Measurements from ENCODE around the gene CGB7.
"Not testable (repeated sequence)": the region's sequence is repeated elsewhere in the genome, so short reads cannot be mapped to it uniquely, and the experiment has no call there.

CGB7 gene

GRCh38 chr19:49031642-49032301 lies 25.8 kb downstream of the CGB7 start, which contains the start of gene CGB2:
CGB2 (plus strand) TSS chr19:49031890; CDS start chr19:49032096, 206 bp downstream.
- TF ChIP-seq ZBTB6 (tag by site-specific recombination; IDR thresholded peaks at IDR 0.05) (0 out of 2 replicates have a peak, but pooled peaks have one; percentile 25), CTCF (tag by site-specific recombination; IDR thresholded peaks at IDR 0.05) (peak; percentile 49; the same call in 1 of the 2 replicates), ATF2 (tag by site-specific recombination; IDR thresholded peaks at IDR 0.05; ENCODE audit: low read depth) (peak; percentile 60; the same call in 1 of the 2 replicates)
- H3K27ac ChIP-seq (ENCODE audit: extremely low read depth, low read depth, low read length); H3K4me1 ChIP-seq (ENCODE audit: control insufficient read depth, insufficient read depth, low read length); H3K4me3 ChIP-seq (ENCODE audit: low read depth, low read length); H3K9me3 ChIP-seq (ENCODE audit: control insufficient read depth, insufficient read depth, low read depth, low read length); POLR2A ChIA-PET; H3K36me3 ChIP-seq (ENCODE audit: control insufficient read depth in 2 of 2, insufficient read depth in 1 of 2, low read length in 2 of 2): not testable (repeated sequence)
- CTCF ChIA-PET = interaction anchor here (0.7 kb wide), 2 partner anchors 14 to 39 kb away, joined by 3 to 4 read pairs; partner anchors contain the start of genes GYS1 and RUVBL2

GRCh38 chr19:49030323-49030722 lies 27.2 kb downstream of the CGB7 start:
- H3K27ac ChIP-seq (ENCODE audit: extremely low read depth, low read depth, low read length); POLR2A ChIA-PET; H3K4me1 ChIP-seq (ENCODE audit: control insufficient read depth, insufficient read depth, low read length); H3K4me3 ChIP-seq (ENCODE audit: low read depth, low read length); H3K36me3 ChIP-seq (ENCODE audit: control insufficient read depth in 2 of 2, insufficient read depth in 1 of 2, low read length in 2 of 2); H3K9me3 ChIP-seq (ENCODE audit: control insufficient read depth, insufficient read depth, low read depth, low read length): not testable (repeated sequence)
- TF ChIP-seq ZFP3 (tag by site-specific recombination; IDR thresholded peaks at IDR 0.05; ENCODE audit: low read depth) = peak; percentile 85
- CTCF ChIA-PET = interaction anchor here (0.6 to 0.7 kb wide), 2 partner anchors 30 to 37 kb away, joined by 3 read pairs; partner anchors contain the start of gene RUVBL2

- CTCF ChIA-PET = interaction anchor here (0.6 to 0.7 kb wide), 3 partner anchors 30 to 430 kb away, joined by 3 to 4 read pairs (median 3); partner anchors contain the start of gene RUVBL2
- H3K4me3 ChIP-seq (ENCODE audit: low read depth, low read length); H3K27ac ChIP-seq (ENCODE audit: extremely low read depth, low read depth, low read length); H3K36me3 ChIP-seq (ENCODE audit: control insufficient read depth in 2 of 2, insufficient read depth in 1 of 2, low read length in 2 of 2); POLR2A ChIA-PET; H3K9me3 ChIP-seq (ENCODE audit: control insufficient read depth, insufficient read depth, low read depth, low read length); H3K4me1 ChIP-seq (ENCODE audit: control insufficient read depth, insufficient read depth, low read length): not testable (repeated sequence)
- TF ChIP-seq PRDM10 (tag by site-specific recombination; IDR thresholded peaks at IDR 0.05) = peak; percentile 69
These were observed 27.8 kb downstream of the CGB7 start for GRCh38 chr19:49029749-49030148.

GRCh38 chr19:49028686-49029085 lies 28.9 kb downstream of the CGB7 start:
- CTCF ChIA-PET; H3K36me3 ChIP-seq (ENCODE audit: control insufficient read depth in 2 of 2, insufficient read depth in 1 of 2, low read length in 2 of 2); POLR2A ChIA-PET: not testable (repeated sequence)

GRCh38 chr19:49025599-49025998 lies 31.9 kb downstream of the CGB7 start:
- H3K9me3 ChIP-seq (ENCODE audit: control insufficient read depth, insufficient read depth, low read depth, low read length); CTCF ChIA-PET; H3K4me3 ChIP-seq (ENCODE audit: low read depth, low read length); POLR2A ChIA-PET; H3K36me3 ChIP-seq (ENCODE audit: control insufficient read depth in 2 of 2, insufficient read depth in 1 of 2, low read length in 2 of 2); H3K27ac ChIP-seq (ENCODE audit: extremely low read depth, low read depth, low read length); H3K4me1 ChIP-seq (ENCODE audit: control insufficient read depth, insufficient read depth, low read length): not testable (repeated sequence)

More at GRCh38 chr19:49028686-49029085, 28.9 kb downstream of the CGB7 start:
- not testable (repeated sequence) for H3K27ac ChIP-seq (ENCODE audit: extremely low read depth, low read depth, low read length); H3K9me3 ChIP-seq (ENCODE audit: control insufficient read depth, insufficient read depth, low read depth, low read length); H3K4me1 ChIP-seq (ENCODE audit: control insufficient read depth, insufficient read depth, low read length); H3K4me3 ChIP-seq (ENCODE audit: low read depth, low read length)

Measured in HEK293 (cell line).